ENCODE data around the gene PCBD2. TPM values are rescaled to one million over a fixed set of nuclear protein-coding genes. Genes with fewer than 3 reads are reported as not detected.
"Not testable (repeated sequence)": the region's sequence is repeated elsewhere in the genome, so short reads cannot be mapped to it uniquely, and the experiment has no call there.

Gene PCBD2
- 10 to 100 TPM; 16.9 to 21.7 (median 20.8) TPM for total RNA-seq

DNA sequence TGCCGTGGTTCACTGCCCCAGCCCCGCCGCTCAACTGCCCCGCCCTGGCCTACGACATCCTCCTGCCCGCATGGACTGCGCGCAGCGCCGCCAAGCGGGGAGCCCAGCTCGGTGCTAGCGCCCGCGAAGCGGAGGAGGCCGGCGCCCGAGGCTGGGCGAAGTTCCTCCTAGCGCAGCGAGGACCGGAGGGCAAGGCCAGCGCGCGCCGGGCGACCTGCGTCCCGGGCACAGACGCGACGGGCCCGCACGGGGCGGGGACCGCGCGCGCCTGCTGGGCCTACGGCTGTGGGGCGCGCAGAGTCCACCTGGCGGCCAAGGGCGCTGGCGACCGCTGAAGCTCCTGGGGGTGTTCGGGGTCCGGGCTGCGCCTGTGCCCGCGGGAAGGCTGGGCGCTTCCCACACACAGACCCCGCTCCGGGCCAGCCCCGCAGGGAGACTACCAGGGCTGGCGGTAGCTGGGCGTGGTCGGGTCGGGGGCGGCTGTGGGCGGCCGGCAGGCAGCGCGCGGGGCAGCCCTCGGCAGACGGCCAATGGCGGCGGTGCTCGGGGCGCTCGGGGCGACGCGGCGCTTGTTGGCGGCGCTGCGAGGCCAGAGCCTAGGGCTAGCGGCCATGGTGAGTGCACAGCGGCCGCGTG lies at the start of gene PCBD2:
Gene PCBD2, plus strand, starts transcription at position 522 of the 636 bp plus-strand sequence. Its CDS starts 9 bp downstream, at position 531.
- in situ Hi-C loops (cut with MboI; ENCODE audit: low sequenced_read_pairs in 4 of 4) (loop anchor here in 2 of 4 donors (5.0 to 25.0 kb wide), 2 partner anchors 57 to 142 kb away; partner anchors contain the start of genes C5orf24 (in 2 of the 2) and DDX46 (in 1 of the 2)), intact Hi-C loops (cut with DNase I; ENCODE audit: low total_unique reads) (loop anchor here (1.0 kb wide), 3 partner anchors 30 to 272 kb away; partner anchors contain the start of genes SAR1B and TXNDC15)

DNA sequence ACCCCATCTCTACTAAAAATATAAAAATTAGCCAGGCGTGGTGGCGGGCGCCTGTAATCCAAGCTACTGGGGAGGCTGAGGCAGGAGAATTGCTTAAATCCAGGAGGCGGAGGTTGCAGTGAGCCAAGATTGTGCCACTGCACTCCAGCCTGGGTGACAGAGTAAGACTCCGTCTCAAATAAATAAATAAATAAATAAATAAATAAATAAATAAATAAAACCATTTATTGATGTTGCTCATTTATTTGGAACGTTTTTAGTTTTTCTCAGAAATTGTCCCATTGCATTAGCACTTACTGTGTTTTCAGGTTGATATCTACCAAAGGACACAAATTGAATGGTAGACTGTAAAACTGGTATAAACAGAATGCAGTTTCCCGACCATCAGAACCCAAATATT lies 48.5 kb upstream of the PCBD2 start:
- H3K4me3 ChIP-seq; intact Hi-C loops (cut with DNase I; ENCODE audit: low total_unique reads); H3K27me3 ChIP-seq; ATAC-seq; in situ Hi-C loops (cut with MboI; ENCODE audit: low sequenced_read_pairs in 4 of 4); H3K9me3 ChIP-seq; DNase-seq; H3K27ac ChIP-seq; H3K4me1 ChIP-seq: not testable (repeated sequence)
- H3K36me3 ChIP-seq, result peaks cover 0 to 68% of the 10 kb centered on the region in 2 donors

More for the DNA sequence above, at the start of gene PCBD2:
- Histone ChIP-seq H3K27me3 (no peaks in the 10 kb centered on the region), H3K4me1 (peaks cover 0 to 5% of the 10 kb centered on the region in 2 donors), H3K36me3 (no peaks in the 10 kb centered on the region), H3K9me3 (no peaks in the 10 kb centered on the region), H3K4me3 (peak within 1 kb of the TSS; percentile 77 to 94 (median 87)), H3K27ac (peak within 1 kb of the TSS; percentile 85 to 99 (median 96))
- ATAC-seq, result peak; percentile 84 to 85
- DNase-seq, result peak; percentile 80 to 89
- TF ChIP-seq POLR2A (IDR thresholded peaks at IDR 0.05), result peak in 1 of 2 donors; percentile 50
- TF ChIP-seq, protein P1, sequence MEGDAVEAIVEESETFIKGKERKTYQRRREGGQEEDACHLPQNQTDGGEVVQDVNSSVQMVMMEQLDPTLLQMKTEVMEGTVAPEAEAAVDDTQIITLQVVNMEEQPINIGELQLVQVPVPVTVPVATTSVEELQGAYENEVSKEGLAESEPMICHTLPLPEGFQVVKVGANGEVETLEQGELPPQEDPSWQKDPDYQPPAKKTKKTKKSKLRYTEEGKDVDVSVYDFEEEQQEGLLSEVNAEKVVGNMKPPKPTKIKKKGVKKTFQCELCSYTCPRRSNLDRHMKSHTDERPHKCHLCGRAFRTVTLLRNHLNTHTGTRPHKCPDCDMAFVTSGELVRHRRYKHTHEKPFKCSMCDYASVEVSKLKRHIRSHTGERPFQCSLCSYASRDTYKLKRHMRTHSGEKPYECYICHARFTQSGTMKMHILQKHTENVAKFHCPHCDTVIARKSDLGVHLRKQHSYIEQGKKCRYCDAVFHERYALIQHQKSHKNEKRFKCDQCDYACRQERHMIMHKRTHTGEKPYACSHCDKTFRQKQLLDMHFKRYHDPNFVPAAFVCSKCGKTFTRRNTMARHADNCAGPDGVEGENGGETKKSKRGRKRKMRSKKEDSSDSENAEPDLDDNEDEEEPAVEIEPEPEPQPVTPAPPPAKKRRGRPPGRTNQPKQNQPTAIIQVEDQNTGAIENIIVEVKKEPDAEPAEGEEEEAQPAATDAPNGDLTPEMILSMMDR (IDR thresholded peaks at IDR 0.05 in 4 of 5, conservative IDR thresholded peaks at IDR 0.05 in 1 of 5), result peak; percentile 88 to 97 (median 92)

- intact Hi-C loops (cut with DNase I; ENCODE audit: low total_unique reads), result no loop called here
- TF ChIP-seq, protein P1 (IDR thresholded peaks at IDR 0.05 in 4 of 5, conservative IDR thresholded peaks at IDR 0.05 in 1 of 5), result no peak
- Histone ChIP-seq H3K9me3 (no peaks in the 10 kb centered on the region), H3K36me3 (peaks cover 0 to 71% of the 10 kb centered on the region in 2 donors), H3K27me3 (no peaks in the 10 kb centered on the region), H3K4me1 (peaks cover 5 to 9% of the 10 kb centered on the region in 2 donors), H3K4me3 (no peak overlapping the region), H3K27ac (no peak overlapping the region)
- in situ Hi-C loops (cut with MboI; ENCODE audit: low sequenced_read_pairs in 4 of 4), result no loop called here
- ATAC-seq, result no peak
- DNase-seq, result no peak
Measured at GRCh38 chr5:134857401-134857800, 47.5 kb upstream of the PCBD2 start.

DNA sequence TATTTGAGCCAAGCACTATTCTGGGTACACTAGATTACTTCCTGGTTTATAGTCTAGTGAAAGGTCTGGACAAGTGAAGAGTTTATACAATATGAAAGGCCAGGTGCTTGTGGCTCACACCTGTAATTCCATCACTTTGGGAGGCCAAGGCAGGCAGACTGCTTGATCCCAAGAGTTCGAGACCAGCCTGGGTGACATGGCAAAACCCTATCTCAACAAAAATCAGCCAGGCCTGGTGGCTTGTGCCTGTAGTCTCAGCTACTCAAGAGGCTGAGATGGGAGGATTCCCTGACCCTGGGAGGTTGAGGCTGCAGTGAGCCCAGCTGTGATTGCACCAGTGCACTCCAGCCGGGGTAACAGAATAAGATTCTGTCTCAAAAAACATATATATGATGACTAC lies 40.2 kb upstream of the PCBD2 start:
- ATAC-seq, result no peak
- in situ Hi-C loops (cut with MboI; ENCODE audit: low sequenced_read_pairs in 4 of 4) (no loop called here), intact Hi-C loops (cut with DNase I; ENCODE audit: low total_unique reads) (no loop called here)
- Histone ChIP-seq H3K9me3 (no peaks in the 10 kb centered on the region), H3K36me3 (peaks cover 0 to 26% of the 10 kb centered on the region in 2 donors), H3K27me3 (no peaks in the 10 kb centered on the region), H3K4me1 (no peaks in the 10 kb centered on the region), H3K4me3 (no peak overlapping the region), H3K27ac (no peak overlapping the region)
- DNase-seq, result no peak
- no peak for TF ChIP-seq POLR2A (IDR thresholded peaks at IDR 0.05)
- TF ChIP-seq, protein P1 (IDR thresholded peaks at IDR 0.05 in 4 of 5, conservative IDR thresholded peaks at IDR 0.05 in 1 of 5), result no peak

DNA sequence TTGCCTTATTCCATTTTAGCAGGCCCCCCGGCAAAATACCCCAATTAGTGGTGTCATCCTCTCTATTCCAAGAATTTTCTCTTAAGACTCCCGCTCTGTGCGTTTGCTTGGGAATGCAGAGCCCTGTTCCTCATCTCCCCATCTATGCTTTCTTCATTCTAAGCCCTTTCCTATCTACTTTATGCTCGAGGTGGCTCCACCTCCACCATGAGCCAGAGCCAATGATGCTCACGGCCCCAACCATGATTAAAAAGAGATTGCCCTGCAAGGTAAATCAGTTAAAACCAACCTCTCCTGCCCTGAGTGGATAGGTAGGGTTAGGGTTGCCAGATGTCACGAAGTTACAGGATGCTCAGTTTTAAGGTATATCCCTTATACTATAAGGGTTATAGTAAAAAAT lies 31.4 kb upstream of the PCBD2 start:
- H3K27me3 ChIP-seq, result no peaks in the 10 kb centered on the region
- intact Hi-C loops (cut with DNase I; ENCODE audit: low total_unique reads) (no loop called here), in situ Hi-C loops (cut with MboI; ENCODE audit: low sequenced_read_pairs in 4 of 4) (no loop called here)
- H3K36me3 ChIP-seq, result no peaks in the 10 kb centered on the region
- H3K27ac ChIP-seq, result peak overlapping the region; percentile 95 to 99 (median 96)
- TF ChIP-seq, protein P1 (IDR thresholded peaks at IDR 0.05 in 4 of 5, conservative IDR thresholded peaks at IDR 0.05 in 1 of 5), result no peak
- TF ChIP-seq POLR2A (IDR thresholded peaks at IDR 0.05), result no peak
- peak overlapping the region; percentile 92 to 98 (median 95) for H3K4me3 ChIP-seq
- no peak for DNase-seq
- peaks cover 17 to 19% of the 10 kb centered on the region in 2 donors for H3K4me1 ChIP-seq
- ATAC-seq, result no peak
- H3K9me3 ChIP-seq, result no peaks in the 10 kb centered on the region
